ENCODE data around the gene NUDT8.
A peak's percentile ranks its signal among the peaks of the same experiment; 100 is the strongest.
"Not testable (repeated sequence)": the region's sequence is repeated elsewhere in the genome, so short reads cannot be mapped to it uniquely, and the experiment has no call there.

Gene NUDT8, protein sequence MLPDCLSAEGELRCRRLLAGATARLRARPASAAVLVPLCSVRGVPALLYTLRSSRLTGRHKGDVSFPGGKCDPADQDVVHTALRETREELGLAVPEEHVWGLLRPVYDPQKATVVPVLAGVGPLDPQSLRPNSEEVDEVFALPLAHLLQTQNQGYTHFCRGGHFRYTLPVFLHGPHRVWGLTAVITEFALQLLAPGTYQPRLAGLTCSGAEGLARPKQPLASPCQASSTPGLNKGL

DNA sequence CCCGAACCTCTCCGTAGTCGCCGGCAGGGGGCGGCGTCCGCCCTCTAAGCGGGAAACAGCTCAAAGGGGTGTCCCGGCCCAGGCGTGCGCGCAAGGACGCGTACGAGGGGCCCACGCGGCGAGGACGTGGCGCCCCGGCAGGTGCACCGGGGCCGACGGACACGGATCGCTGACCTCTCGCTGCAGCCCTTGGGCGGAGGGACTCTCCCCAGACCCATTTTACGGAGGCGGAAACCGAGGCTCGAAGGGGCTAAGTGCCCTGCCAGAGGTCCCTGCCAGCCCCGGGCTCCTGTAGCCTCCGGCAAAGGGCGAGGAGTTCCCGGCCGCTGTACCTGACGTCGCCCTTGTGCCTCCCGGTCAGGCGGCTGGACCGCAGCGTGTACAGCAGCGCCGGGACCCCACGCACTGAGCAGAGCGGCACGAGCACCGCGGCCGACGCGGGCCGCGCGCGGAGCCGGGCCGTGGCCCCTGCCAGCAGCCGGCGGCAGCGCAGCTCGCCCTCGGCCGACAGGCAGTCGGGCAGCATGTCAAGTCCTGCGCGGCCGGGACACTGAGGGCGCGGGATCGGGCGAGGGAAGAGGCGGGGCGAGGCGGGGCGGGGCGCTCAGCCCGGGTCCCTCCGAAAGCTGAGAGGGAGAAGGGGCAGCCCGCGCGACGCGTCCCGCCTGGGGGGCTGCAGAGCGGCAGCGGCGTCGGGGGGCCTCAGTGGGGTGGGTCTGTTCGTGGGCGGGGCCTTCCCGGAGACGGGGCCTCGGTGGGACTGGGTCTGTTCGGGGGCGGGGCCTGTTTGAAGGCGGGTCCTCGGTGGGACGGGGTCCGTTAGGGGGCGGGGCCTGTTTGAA, at the start of gene NUDT8:
TSS of gene NUDT8 (minus strand) at position 552 of the 842 bp plus-strand sequence. CDS start at position 526, 26 bp downstream.
- DNase-seq = peak; percentile 97

DNA sequence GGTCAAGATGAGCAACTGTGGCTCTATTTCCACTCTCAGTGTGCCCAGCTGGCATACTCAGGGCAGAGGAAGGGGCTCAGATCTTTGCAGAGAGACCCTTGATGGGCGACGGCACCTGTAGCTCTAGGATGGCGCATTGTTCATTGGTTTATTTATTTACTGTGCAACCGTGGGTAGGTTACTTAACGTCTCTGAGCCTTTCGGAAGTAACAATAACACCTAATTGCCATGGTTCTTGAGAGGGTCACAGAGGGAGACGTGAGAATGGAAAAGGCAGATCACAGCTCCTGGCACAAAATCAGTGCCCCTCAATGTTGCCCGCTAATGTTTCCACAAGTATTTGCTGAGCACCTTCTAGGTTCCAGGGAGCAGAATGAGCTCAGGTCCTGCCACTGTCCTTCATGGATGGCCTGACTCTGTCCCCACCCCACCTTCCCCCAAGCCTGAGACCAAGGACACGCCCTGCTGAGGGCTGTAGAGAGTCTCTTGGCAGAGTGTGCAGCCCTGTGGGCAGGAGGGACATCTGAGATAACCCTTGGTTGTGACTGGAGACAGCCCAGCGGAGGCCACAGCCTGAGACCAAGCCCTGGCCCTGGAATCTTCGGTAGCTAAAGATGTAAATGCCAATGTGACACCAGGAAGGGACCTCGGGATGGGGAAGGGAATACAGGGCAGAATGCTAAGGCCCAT, 45.5 kb upstream of the NUDT8 start:
- no peak for DNase-seq

DNA sequence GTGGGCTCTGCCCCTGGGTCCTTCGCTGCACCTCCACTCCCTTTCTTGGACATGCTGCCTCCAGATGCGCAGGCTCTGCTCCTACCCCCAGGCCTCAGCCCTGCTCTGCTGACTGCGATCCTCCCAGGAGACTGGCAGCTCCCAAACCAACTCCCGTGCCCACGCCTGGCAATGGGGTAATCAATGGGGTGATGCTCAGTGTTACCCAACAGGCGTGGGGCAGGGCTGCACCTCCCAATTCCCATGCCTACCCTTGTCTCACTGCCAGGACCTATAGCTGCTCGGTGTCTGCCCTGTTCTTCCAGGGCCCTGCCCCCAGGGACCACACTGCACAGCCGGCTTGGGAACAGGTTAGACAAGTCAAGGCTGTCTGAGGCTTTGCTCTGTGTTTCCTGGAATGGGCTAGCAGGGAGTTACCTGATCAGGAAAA, 44.7 kb upstream of the NUDT8 start, which contains the start of gene ALDH3B2:
TSS of gene ALDH3B2 (minus strand) at position 182 of the 430 bp plus-strand sequence. CDS start 7,688 bp downstream, outside the sequence.
- DNase-seq = no peak

DNA sequence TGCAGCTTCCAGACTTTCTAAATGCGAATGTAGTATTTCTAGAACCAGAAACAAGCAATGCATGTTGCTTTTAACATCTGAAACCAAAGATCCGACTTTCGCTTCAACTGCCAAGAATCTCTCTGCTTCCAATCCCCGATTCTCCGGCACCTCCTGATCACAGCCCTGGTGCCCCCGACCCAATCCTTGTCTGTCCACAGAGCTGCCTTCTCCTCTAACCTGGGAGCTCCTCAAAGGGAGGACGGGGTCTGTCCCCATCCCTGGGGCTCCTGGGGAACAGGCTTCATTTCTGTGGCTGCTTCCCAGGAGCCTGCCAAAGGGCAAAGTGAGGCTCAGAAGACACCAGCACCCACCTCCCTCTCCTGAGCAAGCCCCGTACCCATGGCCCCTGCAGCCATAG, 44.2 kb upstream of the NUDT8 start:
- no peak for DNase-seq

DNA sequence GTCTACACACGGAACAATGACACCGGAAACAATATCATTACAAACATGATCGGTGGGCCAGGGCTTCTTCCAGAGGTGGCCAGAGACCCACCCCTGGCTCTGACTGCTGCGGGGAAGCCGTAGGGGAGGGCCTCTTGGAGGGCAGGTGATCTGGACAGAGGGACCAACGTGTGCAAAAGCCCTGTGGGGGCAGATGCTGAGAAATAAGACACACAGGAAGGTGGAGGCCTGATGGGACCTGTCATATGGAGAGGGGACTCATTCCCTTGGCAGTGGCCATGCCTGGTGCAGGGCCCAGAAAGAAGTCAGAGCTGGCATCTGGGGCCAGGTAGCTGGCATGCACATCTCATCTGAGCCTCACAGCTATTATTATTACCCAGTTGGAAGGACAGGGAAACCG, 43.6 kb upstream of the NUDT8 start:
- DNase-seq = no peak

DNA sequence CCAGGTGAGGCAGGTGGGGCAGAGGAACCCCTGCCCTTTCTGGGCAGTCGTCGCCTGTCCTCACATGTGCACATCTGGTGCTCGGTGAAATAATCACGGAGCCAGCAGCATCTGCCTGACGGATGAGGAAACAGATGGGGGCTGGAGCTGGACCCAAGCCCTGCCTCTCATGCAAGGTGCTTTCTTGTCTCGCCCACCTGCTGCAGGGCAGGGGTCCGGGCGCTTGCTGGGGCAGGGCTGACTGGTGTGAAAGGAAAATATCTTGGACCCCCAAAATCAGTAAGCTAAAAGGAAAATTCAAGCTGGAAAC, 41.4 kb upstream of the NUDT8 start:
- no peak for DNase-seq

DNA sequence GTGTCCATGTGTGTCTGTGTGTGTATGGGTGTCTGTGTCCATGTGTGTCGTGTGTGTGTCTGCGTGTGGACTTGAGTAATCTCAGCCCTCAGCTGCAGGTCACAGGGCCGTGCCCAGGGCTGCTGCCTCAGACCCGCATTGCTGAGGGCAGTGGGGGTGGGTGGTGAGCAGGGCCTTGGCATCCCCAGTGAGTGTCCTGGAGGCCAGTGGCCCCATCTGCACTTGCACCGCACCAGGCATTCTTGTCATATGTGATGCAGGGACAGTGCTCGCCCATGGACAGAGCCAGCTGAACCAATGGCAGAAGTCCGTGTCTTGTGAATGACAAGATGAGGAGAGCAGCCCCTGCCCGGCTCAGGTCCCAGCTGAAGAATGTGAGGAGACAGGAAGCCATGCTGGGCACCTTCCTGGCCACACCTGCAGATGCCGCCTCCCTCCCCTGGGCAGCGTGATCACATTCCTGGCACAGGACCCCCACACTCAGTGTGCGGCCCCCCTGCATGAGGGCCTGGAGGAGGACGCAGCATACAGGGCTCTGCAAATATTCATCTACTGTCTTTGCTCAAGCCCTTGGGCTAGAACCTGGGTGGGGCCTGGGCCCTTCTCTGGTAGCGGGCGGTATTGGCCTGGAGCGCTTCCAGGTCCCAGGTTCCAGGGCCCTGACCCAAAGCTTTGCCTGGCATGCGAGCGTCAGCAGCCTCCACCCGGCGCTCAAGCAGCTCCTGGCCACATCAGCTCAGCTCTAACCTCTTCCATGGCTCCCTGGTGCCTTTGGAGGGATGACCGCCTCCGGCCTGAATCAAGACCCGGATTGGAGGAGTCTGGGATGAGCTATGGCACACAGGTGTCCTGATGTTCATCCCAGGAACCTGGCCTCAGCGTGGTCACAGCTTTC, 40.8 kb upstream of the NUDT8 start:
- no peak for DNase-seq

DNA sequence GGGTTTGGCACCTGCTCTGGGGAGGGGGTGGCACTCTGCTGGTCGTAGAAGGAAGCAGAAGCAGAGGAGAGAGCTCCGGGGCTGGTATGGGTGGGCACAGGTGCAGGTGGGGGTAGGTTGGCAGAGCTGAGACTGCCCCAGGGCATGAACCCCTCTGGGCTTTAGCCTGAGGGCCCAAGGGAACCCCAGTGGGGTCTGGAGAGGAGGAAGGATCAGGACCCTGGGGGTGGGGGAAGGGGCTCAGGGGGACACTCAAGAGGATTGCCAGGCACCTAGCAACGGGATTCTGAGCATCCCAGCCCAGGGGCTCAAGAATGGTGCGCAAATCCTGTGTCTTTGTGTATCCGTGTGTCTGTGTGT, 38.4 kb upstream of the NUDT8 start:
- DNase-seq = no peak

DNA sequence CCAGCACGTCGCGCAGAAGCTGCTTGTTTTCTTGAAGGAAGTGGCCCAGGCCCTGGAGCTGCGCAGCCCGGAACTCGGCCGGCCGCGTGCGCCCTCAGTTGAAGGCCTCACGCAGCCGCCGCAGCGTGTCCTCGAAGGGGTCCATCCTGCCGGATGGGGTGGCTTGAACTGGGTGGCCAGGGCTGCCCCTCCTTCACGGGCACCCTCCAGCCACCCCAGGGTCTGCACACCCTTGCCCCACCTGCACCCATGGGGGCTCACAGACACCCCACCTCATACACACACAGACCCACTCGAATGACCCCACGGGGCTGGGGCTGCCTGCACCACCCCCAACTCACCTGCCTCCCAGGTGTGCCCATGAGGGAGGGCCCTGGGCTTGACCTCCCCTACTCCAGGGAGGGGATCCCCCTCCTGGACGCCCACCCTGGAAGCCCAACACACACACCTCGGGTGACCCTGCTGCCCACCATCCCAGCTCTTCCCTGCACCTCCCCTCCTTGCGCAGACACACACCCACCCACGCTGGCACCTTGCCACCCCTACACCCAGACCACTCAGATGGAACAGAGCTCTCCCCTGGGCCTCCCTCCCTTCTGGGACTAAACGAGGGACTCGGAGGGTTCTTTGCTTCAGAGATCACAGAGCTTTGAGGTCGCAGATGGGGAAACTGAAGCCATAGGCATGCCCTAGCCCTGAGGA, 37.9 kb upstream of the NUDT8 start:
- DNase-seq = no peak

DNA sequence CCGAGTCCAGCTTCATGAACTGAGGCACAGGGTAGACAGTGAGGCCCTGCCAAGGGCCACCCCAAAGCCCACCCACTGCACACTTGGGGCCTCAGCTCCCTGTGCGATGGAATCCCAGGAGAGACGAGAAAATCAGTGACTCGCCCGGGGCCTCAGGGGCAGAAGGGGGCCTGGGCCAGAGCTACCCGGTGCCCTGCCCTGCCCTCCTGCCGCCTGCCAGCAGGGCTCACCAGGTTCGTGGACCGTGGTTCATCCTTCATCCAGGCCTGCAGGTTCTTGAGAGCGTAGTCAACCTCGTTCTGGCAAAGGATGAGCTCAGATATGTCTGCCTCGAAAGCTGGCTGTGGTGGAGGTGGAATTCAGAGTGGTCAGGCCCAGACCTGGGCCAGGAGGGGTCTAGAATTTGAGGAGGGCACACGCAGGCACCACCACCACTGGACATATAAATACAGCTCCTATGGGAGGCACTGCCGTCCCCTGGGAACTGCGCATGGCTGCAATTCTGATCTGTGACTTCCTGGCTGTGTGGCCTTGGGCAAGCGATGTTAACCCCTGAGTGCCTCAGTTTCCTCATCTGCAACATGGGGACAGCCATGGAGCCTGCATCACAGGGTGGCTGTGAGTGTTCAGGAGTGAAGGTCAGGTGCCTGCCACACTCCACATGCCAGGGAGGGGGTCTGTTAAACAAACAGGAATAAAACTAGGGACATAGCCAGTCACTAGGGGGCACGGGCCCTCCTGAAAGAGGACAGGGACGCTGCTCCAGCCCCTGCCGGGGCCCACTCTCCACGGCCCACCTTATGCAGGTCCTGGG, 37.1 kb upstream of the NUDT8 start:
- DNase-seq = no peak

DNA sequence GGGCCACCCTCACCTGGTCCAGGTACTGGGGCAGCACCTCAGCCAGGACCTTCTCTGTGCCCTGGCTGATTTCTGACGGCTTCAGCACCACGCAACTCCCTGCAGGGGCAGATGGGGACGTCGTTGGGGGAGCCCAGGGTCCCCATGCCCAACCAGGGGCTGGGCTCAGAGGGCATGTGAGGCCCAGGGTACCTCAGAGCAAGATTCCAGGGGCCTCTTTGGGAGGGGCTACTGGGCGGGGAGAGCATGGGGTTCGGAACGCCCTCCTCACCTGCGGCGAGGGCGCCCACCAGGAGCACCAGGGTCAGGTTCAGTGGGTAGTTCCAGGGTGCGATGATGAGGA, 36.5 kb upstream of the NUDT8 start:
- no peak for DNase-seq

DNA sequence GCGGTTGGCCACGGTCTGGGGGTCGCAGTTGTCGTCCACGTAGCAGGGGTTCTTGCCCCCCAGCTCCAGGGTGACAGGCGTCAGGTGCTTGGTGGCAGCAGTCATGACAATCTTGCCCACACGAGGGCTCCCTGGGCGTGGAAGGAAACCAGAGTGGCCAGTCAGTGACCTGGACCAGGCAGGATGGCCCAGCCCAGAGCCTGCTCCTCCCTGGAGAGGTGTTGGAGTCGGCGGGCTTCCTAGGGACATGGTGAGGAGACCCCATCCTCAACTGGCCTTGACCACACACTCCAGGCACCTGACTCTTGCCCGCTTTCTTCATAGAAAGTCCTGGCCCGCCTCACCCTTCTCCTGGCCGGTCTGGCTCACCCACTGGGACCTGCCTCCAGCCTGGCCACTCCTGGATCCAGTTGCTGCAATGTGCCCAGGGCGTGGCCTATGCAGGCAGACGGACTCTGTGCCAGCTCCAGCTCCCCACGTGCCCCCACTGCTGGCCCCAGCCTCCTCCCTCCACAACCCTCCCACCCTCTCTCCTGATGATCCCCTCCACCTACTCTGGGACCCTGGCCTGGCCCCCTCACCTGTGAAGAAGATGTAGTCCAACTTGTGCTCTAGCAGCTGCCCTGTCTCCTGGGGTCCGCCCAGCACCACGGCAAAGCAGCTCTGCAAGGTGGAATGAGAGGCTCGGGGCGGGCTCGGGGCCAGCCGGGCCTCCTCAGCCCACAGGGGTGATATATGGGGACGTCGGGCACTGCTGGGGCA, 36.0 kb upstream of the NUDT8 start:
- DNase-seq = no peak

DNA sequence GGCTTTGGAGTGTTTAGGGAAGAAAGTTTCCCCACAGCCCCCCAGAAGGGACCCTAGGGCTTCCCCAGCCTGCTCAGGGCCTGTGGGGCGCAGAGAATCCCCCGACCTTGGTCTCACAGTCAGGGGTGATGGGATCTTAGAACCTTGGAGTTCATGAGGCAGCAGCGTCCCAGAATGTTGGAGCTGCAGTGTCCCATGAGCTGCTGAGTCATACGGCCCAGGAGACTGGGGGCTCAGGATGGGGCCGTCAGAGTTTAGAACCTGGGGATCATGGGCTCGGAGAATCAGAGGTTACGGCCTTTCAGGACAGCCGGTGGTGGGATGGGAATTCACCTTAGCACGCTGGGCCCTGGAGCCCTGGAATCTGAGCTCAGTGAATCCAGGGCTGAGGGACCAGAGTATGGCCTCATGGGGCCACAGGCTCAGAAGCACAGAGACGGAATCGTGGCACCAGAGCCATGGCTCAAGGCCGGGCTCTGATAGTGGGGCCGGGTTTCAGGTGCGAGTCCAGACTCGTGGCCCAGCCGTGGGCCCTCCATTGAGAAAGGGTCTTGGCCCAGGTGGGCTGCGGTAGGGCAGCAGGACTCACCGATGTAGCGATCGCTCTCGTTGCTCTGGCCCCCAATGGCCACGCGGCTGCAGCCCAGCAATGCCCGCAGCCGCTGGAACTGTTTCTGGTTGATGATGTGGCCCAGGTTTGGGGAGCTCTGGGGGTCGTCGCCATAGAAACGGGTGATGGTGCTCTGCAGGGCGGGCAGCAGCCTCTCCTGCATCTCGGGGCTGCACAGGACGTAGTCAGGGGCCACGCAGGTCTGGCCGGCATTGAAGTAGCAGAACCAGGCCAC, 35.2 kb upstream of the NUDT8 start:
- DNase-seq = no peak

DNA sequence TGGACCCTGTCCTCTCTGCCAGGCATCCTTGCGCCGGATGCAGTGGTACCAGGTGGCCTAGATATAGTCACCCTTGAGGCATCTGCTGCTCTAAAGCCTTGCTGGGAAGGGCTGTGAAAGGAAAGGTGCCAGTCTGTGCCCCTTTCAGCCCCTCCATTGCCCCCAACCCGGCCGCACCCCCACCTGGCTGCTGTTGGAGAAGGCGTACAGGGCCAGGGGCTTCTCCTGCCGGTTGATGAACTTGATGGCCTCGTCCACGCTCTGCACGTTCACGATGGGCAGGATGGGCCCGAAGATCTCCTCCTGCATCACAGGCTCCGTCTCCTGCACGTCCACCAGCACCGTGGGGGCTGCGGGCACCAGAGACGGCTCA, 34.5 kb upstream of the NUDT8 start:
- no peak for DNase-seq

DNA sequence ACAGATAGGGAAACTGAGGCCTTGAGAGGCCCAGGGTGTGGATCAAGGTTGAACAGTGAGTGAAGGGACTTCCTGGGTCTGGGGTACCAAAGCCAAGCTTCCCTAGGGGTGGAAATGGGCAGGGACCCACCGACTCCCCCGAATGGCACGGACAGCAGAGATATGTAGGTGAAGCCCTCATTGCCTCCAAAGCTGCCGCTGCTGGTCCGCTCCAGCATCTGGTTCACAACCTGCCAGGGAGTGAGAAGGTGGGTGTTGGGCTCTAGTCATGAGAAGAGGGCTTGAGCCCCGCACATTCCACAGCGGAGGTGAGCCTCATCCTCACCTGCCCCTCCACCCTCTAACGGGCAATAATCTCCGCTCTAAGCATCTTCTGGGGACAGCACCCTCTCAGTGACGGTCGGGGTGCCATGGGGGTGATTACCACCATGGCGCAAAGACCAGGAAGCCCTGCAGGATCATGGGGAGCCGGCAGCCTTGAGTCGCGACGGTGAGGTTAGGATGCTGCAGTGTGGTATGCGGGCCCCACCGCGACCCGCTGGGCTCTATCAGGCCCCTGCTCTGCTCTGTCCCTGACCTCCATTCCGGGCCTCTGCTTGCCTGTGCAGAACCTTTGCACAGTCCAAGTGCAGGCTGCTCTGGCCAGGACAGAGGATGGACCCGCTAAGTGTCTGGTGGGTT, 33.9 kb upstream of the NUDT8 start:
- DNase-seq = no peak

DNA sequence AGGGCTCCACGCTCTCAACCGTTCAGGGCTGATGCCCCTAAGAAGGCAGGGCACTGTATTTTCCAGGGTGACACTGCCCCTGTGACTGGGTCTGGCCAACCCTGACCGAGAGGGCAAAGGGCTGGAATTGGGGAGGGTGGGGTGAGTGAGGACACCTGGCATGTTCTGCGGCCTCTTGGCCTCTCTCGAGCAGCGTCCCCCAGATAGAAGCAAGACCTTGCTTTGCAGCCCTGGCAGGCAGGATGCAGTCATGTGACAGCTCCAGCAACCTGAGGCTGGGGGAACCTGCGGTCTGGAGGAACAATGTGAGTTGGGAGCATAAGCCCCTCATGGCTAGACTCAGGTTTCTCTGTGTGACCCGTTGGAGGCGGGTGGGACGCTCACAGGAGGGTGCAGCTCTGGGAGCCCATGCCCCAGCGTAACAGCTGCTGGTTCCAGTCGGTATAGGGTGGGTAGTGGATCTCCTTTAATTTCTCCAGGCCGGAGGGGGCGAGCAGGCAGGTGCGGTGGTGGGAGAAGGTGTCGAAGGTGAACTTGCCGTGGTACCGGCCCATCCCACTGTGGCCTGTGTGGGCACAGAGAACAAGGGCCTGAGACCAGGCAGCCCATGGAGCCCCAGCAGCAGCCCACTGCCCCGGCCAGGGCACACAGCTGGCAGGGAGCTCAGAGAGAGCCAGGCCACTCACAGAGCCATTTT, 33.2 kb upstream of the NUDT8 start:
- DNase-seq = no peak

DNA sequence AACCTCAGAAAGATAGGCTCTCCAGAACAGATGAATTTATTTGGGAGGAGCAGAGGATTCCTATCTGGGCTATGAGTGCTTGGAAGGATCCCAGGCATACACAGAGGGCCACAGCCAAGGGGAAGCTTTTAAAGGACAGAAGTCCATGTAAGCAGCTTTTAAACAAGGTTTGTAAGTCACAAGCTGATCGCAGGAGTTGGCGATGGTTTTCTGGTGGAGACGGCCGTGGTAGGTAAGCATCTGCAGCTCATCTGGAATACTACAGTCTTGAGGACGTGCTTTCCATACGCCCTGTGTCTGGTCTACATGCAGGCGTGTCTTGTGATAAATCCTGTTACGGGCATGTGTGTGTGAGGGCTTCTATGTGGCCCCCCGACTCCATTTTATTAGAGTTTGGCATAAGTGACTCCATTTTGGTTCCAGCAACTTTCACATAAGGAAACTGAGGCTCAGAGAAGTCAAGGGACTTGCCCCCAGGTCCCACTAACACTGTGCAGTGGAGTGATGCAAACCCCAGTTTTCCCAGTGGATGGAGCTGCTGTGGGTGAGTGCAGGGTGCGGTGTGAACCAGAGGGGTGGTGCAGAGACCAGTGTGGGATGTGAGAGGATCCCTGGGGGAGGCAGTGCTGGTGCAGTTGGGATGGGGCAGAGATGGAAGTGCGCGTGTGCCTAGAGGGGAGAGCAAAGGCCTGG, 32.6 kb upstream of the NUDT8 start:
- no peak for DNase-seq

DNA sequence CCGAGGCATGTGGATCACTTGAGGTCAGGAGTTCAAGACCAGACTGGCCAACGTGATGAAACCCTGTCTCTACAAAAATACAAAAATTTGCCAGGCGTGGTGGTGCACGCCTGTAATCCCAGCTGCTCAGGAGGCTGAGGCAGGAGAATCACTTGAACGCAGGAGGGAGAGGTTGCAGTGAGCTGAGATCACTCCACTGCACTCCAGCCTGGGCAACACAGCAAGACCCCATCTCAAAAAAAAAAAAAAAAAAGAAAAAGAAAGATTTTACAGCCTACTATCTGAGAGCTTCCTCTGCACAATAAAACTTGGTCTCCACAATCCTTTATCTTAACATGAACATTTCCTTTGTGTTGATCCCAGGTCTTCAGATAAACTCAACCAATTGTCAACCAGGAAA, 31.0 kb upstream of the NUDT8 start:
- DNase-seq = not testable (repeated sequence)

Measured in activated T-cell treated with anti-CD3 and anti-CD28 coated beads for 4 hours (primary cell).